Thymus (tissue), 11 donors: ENCODE measurements around the gene APBB2. TPM values are rescaled to one million over a fixed set of nuclear protein-coding genes. Genes with fewer than 3 reads are reported as not detected.

Source experiments
- DNase-seq, 9 donors: peaks; one replicate each; pipeline ENCODE4 v3.0.0-alpha.2; 2013; ENCODE audit warnings: low spot score in 9 of 9, low read depth in 6 of 9, missing footprints in 1 of 9
- H3K27ac ChIP-seq, 2 donors: one replicate each; pipeline ENCODE4 v1.5.1; 2013; ENCODE audit warnings: control low read depth in 1 of 2, low read depth in 1 of 2, low read length in 1 of 2, mild to moderate bottlenecking in 1 of 2, moderate library complexity in 1 of 2
- H3K27me3 ChIP-seq, 2 donors: one replicate each; pipeline ENCODE4 v1.5.1; 2013; ENCODE audit warnings: low read length in 1 of 2; ENCODE audit not compliant: control insufficient read depth in 2 of 2, insufficient read depth in 1 of 2
- H3K36me3 ChIP-seq, 2 donors: one replicate each; pipeline ENCODE4 v1.5.1; 2013; ENCODE audit warnings: low read length in 1 of 2, mild to moderate bottlenecking in 1 of 2, moderate library complexity in 1 of 2; ENCODE audit not compliant: control insufficient read depth in 2 of 2, insufficient read depth in 2 of 2
- H3K4me1 ChIP-seq, 2 donors: one replicate each; pipeline ENCODE4 v1.5.1; 2013; ENCODE audit warnings: low read length in 2 of 2; ENCODE audit not compliant: control insufficient read depth in 2 of 2, insufficient read depth in 2 of 2
- H3K4me3 ChIP-seq, 2 donors: one replicate each; pipeline ENCODE4 v1.5.1; 2013; ENCODE audit warnings: low read length in 2 of 2, control low read depth in 1 of 2, mild to moderate bottlenecking in 1 of 2
- H3K9me3 ChIP-seq, 2 donors: one replicate each; pipeline ENCODE4 v1.5.1; 2013; ENCODE audit warnings: low read length in 1 of 2, mild to moderate bottlenecking in 1 of 2; ENCODE audit not compliant: control insufficient read depth in 2 of 2, insufficient read depth in 1 of 2
- WGBS: extraction: QIAGEN DNeasy Blood & Tissue Kit; methylation state at CpG from one replicate; pipeline ENCODE4 v1.1.7; 2013; 5-methylcytosine and 5-hydroxymethylcytosine counted together
- polyA plus RNA-seq: library from polyadenylated mRNA; stranded (reverse); fragments of 200-250 nt; gene quantifications from one replicate; pipeline ENCODE4 v1.2.3, GENCODE V29; 2013
- total RNA-seq: library from RNA; stranded (reverse); fragments of 120-200 nt; gene quantifications from one replicate; pipeline ENCODE4 v1.2.4, GENCODE V29; 2013
- donor health status: healthy.

Gene APBB2
- total and polyA plus RNA-seq, 2 donors, result 10.0 to 20.2 TPM

- WGBS, result 87% methylated on average over 1 of the region's 1 CpG
- Histone ChIP-seq H3K9me3 (no peaks in the 10 kb centered on the region), H3K36me3 (no peaks in the 10 kb centered on the region), H3K4me3 (no peak overlapping the region), H3K4me1 (no peaks in the 10 kb centered on the region), H3K27me3 (no peaks in the 10 kb centered on the region), H3K27ac (no peak overlapping the region)
- DNase-seq, result no peak
These were observed 136.7 kb downstream of the APBB2 start for GRCh38 chr4:41077628-41078027.

DNA sequence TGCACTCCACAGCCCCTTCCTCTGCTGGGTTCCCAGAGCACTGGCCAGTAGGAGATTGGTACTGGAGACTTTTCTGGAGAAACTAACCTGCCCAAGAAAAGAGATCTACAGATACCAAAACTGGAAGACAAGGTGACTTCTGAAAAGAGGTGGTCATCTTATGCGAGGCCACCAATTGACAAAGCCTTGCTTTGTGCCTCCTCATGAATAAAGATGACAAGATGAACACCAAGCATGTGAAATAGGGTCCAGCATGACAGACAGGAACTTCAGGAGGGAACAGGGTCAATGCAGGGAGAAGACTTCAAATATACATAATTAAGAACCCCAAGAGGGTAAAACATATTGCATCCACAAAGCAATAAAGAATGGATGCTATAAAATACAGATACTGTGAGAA lies 137.9 kb downstream of the APBB2 start:
- Histone ChIP-seq H3K9me3 (no peaks in the 10 kb centered on the region), H3K36me3 (no peaks in the 10 kb centered on the region), H3K27me3 (no peaks in the 10 kb centered on the region), H3K27ac (no peak overlapping the region), H3K4me1 (no peaks in the 10 kb centered on the region), H3K4me3 (no peak overlapping the region)
- no peak for DNase-seq
- WGBS, result 97% methylated on average over 1 of the region's 1 CpG

DNA sequence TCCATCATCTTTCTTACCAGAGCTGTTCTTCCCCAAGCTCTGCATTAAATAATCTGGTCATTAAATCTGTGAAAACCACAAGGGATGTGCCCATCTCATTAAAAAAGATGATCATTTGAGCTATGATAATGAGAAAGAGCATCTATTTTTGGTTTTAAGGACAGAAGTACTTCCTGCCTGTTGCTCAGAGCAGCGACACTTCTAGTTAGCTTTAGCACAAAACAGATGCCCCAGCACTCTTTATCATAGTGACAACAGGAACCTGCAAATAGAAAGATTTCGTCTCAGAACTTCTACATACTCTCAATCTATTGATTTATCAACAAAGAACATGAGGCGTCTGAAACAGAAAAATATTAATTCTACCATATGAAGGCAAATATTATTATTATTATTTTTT lies 140.1 kb downstream of the APBB2 start:
- no peak for DNase-seq
- Histone ChIP-seq H3K27ac (no peak overlapping the region), H3K4me3 (no peak overlapping the region), H3K4me1 (no peaks in the 10 kb centered on the region), H3K9me3 (no peaks in the 10 kb centered on the region), H3K27me3 (no peaks in the 10 kb centered on the region), H3K36me3 (no peaks in the 10 kb centered on the region)
- WGBS, result 90% methylated on average over 3 of the region's 3 CpGs

DNA sequence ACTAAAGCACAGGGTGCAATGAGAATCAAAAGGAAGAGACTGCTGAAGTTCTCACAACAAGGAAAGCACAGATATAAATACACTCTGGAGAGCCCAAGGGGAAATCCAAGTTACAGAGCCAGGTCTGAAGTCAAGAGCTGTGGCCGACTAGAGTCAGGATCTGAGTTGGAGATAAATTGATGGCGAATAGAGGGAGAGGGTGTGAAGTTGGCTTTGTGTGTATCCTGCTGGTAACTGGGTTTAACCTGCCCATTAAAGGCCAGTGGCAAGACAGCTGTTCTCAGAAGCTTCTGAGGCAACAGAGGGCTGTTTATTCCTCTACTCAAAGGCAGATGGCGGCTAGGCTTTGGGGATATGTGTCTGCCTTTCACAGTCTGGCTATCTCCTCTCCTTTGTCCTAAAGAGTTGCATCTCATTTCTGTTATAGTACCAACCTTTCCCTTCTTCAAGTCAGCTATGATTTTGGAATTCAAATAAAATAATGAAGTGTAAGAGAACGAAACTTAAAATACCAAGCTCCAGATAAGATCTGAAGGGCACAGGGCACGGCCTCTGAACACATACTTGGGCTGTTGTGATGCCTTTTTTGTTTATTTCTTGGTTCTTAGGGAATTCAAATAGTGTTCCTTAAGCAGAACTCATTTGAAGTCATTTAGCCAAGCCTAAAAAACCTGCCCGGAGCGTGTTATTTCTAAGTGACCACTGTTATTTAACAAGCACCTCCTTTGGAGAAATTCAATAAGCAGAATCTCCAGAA lies 142.1 kb downstream of the APBB2 start:
- no peaks in the 10 kb centered on the region for H3K36me3 ChIP-seq
- H3K27me3 ChIP-seq, result no peaks in the 10 kb centered on the region
- no peak for DNase-seq
- H3K4me1 ChIP-seq, result no peaks in the 10 kb centered on the region
- H3K4me3 ChIP-seq, result no peak overlapping the region
- H3K27ac ChIP-seq, result no peak overlapping the region
- 90% methylated on average over 7 of the region's 7 CpGs for WGBS
- no peaks in the 10 kb centered on the region for H3K9me3 ChIP-seq

DNA sequence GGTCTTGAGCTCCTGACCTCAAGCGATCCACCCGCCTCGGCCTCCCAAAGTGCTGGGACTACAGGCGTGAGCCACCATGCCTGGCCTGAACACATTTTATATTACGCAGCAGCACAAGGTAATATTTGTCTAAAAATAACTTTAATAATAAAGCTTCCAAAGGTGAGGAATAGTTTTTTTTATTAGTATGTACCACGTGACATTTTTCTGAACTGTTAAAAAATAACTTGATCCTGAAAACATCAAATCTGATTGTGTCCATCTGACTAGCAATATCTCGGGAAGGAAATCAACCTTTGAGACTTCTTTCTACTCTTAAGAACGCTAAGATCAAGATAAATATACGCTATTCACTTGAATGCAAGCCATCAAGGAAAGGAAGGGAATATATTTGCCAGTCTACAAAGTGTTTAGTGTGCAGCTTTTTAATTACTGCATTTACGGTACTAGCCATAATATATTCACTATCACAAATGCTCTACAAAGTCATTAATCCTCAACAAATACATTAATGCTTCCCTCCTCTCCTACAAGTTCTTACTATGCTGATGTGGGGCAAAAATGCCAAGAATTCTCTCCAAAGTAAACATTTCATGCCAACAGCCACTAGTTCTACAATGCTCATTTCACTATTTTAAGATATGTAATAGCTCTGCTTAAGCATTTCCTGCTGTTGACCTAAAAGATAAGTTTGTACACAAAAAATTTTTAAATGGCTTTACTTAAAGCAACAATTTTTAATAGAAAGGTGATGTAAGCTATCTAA lies 143.6 kb downstream of the APBB2 start:
- no peak overlapping the region for H3K4me3 ChIP-seq
- H3K4me1 ChIP-seq, result no peaks in the 10 kb centered on the region
- WGBS, result 96% methylated on average over 10 of the region's 10 CpGs
- H3K27me3 ChIP-seq, result no peaks in the 10 kb centered on the region
- H3K27ac ChIP-seq, result no peak overlapping the region
- H3K36me3 ChIP-seq, result no peaks in the 10 kb centered on the region
- DNase-seq, result no peak
- H3K9me3 ChIP-seq, result no peaks in the 10 kb centered on the region

- no peak for DNase-seq
- no peaks in the 10 kb centered on the region for H3K27me3 ChIP-seq
- H3K36me3 ChIP-seq, result no peaks in the 10 kb centered on the region
- H3K4me3 ChIP-seq, result no peak overlapping the region
- WGBS, result 98% methylated on average over 1 of the region's 1 CpG
- no peaks in the 10 kb centered on the region for H3K9me3 ChIP-seq
- no peaks in the 10 kb centered on the region for H3K4me1 ChIP-seq
- no peak overlapping the region for H3K27ac ChIP-seq
These were observed 144.5 kb downstream of the APBB2 start for GRCh38 chr4:41069838-41070237.

DNA sequence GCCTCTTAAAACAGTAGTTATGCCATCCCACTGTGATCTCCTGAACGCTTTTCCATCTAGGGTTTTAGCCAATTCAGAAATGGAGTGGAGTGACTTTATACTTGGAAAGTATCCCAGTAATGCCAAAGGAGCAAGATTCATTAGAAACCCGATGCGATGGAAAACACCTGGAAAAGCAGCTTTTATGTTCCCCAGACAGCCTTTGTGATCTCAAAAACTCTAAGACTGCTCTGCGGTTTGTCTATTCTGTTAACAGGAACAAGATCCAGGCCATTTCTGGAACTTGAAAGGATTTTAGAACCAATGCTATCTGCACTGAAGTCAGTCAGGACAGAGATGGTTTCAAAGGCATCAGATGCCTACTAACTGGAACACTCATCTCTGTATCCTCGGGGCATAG lies 145.1 kb downstream of the APBB2 start:
- DNase-seq, result no peak
- H3K27ac ChIP-seq, result no peak overlapping the region

DNA sequence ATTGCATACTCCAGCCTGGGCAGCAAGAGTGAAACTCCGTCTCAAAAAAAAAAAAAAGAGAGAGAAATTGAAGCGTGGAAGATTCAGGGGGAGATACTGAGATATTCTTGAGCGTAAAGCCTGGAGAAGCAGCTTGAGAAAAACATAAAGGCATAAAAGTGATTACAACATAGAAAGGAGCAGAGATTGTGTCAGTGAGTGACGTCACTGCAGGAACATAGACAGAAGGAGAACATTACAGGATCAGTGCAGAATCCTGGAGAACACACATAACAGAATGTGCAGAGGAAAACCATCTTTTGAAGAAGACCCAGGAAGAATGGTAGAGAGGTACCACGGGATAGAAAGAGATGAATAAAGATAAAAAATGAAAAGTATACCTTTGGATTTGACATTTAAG lies 147.0 kb downstream of the APBB2 start:
- Histone ChIP-seq H3K27me3 (no peaks in the 10 kb centered on the region), H3K9me3 (no peaks in the 10 kb centered on the region), H3K4me1 (no peaks in the 10 kb centered on the region), H3K36me3 (no peaks in the 10 kb centered on the region), H3K4me3 (no peak overlapping the region), H3K27ac (no peak overlapping the region)
- WGBS, result 93% methylated on average over 5 of the region's 5 CpGs
- no peak for DNase-seq

More for the DNA sequence above, 145.1 kb downstream of the APBB2 start:
- H3K27me3 ChIP-seq, result no peaks in the 10 kb centered on the region
- H3K4me1 ChIP-seq, result no peaks in the 10 kb centered on the region
- H3K9me3 ChIP-seq, result no peaks in the 10 kb centered on the region
- H3K36me3 ChIP-seq, result no peaks in the 10 kb centered on the region
- no peak overlapping the region for H3K4me3 ChIP-seq
- WGBS, result 93% methylated on average over 5 of the region's 5 CpGs

DNA sequence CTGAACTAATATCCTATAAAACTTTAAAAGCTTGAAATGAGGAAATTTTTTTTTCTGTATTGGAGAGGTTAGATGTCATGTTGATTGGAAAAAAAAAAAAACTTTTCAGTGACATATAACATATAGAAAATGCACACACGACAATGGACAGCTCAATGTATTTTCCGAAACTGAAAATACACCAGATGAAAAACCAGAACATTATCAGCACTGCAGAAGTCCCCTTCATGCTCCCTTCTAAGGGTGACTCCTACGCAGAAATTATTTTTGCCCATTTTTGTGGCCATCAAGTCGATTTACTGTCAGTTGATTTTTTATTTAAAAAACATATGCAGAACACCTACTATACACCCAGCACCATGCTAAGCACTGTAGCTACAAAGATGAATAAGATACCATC lies 148.3 kb downstream of the APBB2 start:
- H3K4me1 ChIP-seq, result no peaks in the 10 kb centered on the region
- WGBS, result 94% methylated on average over 4 of the region's 4 CpGs
- H3K27me3 ChIP-seq, result no peaks in the 10 kb centered on the region
- no peak for DNase-seq
- no peak overlapping the region for H3K27ac ChIP-seq
- H3K4me3 ChIP-seq, result no peak overlapping the region
- no peaks in the 10 kb centered on the region for H3K36me3 ChIP-seq
- no peaks in the 10 kb centered on the region for H3K9me3 ChIP-seq
